Thoracic aorta (tissue), 2 donors: ENCODE measurements around the gene FANCC. TPM values are rescaled to one million over a fixed set of nuclear protein-coding genes. Genes with fewer than 3 reads are reported as not detected.

ENCODE experiments used
- ATAC-seq: fragments of 150-250 bp; one replicate; pipeline ENCODE4 v1.8.0; 2017; ENCODE audit warnings: low read depth; ENCODE audit not compliant: insufficient number of reproducible peaks, low FRiP score
- DNase-seq: peaks from one replicate; pipeline ENCODE4 v3.0.0-alpha.2; 2020; ENCODE audit warnings: low spot score
- H3K27ac ChIP-seq, 2 donors: fragments of 200-600 bp; sonication (generic); 1 replicate in 1 of 2; 2 replicates in 1 of 2; pipeline ENCODE4 v1.5.1; 2016; ENCODE audit warnings: mild to moderate bottlenecking in 2 of 2, moderate library complexity in 2 of 2
- H3K27me3 ChIP-seq: fragments of 200-600 bp; sonication (generic); replicated peaks from 2 replicates; pipeline ENCODE4 v1.6.0; 2016; ENCODE audit warnings: mild to moderate bottlenecking; ENCODE audit not compliant: insufficient read depth
- H3K36me3 ChIP-seq: fragments of 200-600 bp; sonication (generic); one replicate; pipeline ENCODE4 v1.5.1; 2016
- H3K4me1 ChIP-seq, 2 donors: fragments of 200-600 bp; sonication (generic); 1 replicate in 1 of 2; 2 replicates in 1 of 2; pipeline versions ENCODE4 v1.5.1 to v1.6.0; 2016; ENCODE audit warnings: low read depth in 2 of 2, mild to moderate bottlenecking in 1 of 2; ENCODE audit not compliant: control insufficient read depth in 1 of 2
- H3K4me3 ChIP-seq: fragments of 200-600 bp; sonication (generic); 2 replicates; pipeline ENCODE4 v1.5.1; 2016; ENCODE audit warnings: mild to moderate bottlenecking
- H3K9me3 ChIP-seq: fragments of 200-600 bp; sonication (generic); 2 replicates; pipeline ENCODE4 v1.5.1; 2016
- total RNA-seq, 2 donors: library from RNA; depleted of rRNA; stranded (reverse); fragments of >200 nt; gene quantifications; one replicate each; pipeline versions ENCODE4 v1.1.0 to v1.2.3, GENCODE V29; 2016
- TF ChIP-seq, protein P1 (sequence below): fragments of 200-600 bp; sonication (generic); IDR thresholded peaks from one replicate; pipeline ENCODE4 v1.5.1; 2019; ENCODE audit warnings: antibody characterized with exemption

The FANCC gene
- total RNA-seq, 2 donors from 2014 or later = 5.7 to 9.6 TPM

DNA sequence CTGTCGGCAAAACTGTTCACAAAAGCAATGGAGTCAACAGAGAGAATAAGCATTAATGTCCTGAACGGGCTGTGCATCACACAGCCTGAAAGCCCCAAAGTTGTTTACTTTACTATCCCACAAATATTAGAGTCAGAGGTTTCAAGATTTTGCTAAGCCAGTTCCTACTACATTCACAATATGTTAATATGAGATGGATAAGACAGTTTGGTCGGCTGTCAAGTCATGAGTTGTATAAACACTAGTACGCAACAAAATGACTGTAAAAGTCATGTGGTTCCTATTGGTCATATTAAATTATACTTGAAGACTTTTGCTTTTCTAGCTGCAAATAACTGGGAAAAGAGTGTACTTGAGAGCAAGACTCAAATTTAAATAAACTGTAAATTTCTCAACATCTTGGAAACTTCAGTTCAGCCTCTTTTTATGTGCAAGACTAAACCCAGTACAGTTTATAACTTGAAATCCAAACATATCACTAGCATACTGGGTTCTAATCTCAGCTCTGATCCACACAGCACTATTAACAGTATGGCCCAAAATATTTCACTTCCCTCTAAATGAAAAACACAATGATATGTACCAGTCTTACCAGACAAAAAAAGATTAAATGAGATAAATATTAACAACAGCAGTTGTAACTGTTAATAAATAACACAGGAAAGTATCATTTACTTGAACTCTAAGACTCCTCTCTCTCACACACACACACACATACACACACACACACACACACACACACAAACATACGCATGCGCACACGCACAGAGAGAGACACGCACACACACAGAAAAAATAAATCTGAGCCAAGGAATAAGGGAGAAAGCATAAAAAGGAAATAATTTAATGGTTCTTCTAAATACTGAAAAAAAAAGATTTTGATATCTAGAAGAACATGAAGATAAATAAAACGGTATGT lies 33.1 kb downstream of the FANCC start:
- no peak overlapping the region for H3K4me3 ChIP-seq
- no peaks in the 10 kb centered on the region for H3K27me3 ChIP-seq
- H3K9me3 ChIP-seq = peaks cover 8% of the 10 kb centered on the region
- DNase-seq (no peak), ATAC-seq (no peak)
- H3K36me3 ChIP-seq = no peaks in the 10 kb centered on the region
- H3K4me1 ChIP-seq = no peaks in the 10 kb centered on the region
- TF ChIP-seq, protein P1, sequence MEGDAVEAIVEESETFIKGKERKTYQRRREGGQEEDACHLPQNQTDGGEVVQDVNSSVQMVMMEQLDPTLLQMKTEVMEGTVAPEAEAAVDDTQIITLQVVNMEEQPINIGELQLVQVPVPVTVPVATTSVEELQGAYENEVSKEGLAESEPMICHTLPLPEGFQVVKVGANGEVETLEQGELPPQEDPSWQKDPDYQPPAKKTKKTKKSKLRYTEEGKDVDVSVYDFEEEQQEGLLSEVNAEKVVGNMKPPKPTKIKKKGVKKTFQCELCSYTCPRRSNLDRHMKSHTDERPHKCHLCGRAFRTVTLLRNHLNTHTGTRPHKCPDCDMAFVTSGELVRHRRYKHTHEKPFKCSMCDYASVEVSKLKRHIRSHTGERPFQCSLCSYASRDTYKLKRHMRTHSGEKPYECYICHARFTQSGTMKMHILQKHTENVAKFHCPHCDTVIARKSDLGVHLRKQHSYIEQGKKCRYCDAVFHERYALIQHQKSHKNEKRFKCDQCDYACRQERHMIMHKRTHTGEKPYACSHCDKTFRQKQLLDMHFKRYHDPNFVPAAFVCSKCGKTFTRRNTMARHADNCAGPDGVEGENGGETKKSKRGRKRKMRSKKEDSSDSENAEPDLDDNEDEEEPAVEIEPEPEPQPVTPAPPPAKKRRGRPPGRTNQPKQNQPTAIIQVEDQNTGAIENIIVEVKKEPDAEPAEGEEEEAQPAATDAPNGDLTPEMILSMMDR = no peak
- H3K27ac ChIP-seq = no peak overlapping the region

- Histone ChIP-seq H3K27me3 (no peaks in the 10 kb centered on the region), H3K4me1 (no peaks in the 10 kb centered on the region), H3K4me3 (no peak overlapping the region), H3K9me3 (peaks cover 8% of the 10 kb centered on the region), H3K27ac (no peak overlapping the region), H3K36me3 (no peaks in the 10 kb centered on the region)
- ATAC-seq (no peak), DNase-seq (no peak)
- TF ChIP-seq, protein P1 = no peak
Measured at GRCh38 chr9:95283673-95284072, 33.8 kb downstream of the FANCC start.

DNA sequence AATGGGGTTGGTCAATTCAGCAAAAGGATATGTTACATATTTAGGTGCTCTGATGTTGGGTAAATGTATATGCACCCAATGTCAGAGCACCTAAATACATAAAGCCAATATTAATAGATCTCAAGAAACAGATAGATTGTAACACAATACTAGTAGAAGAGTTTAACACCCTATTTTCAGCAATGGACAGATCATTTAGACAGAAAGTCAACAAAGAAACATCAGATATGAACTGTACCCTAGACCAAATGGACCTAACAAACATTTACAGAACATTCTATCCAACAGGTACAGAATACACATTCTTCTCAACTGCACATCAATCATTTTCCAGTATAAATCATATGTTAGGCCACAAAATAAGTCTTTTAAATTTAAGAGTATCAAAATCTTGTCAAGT lies 35.2 kb downstream of the FANCC start:
- TF ChIP-seq, protein P1 = no peak
- no peak overlapping the region for H3K27ac ChIP-seq
- H3K9me3 ChIP-seq = peaks cover 8% of the 10 kb centered on the region
- DNase-seq = no peak
- no peaks in the 10 kb centered on the region for H3K4me1 ChIP-seq
- no peaks in the 10 kb centered on the region for H3K36me3 ChIP-seq
- no peak overlapping the region for H3K4me3 ChIP-seq
- ATAC-seq = no peak
- H3K27me3 ChIP-seq = no peaks in the 10 kb centered on the region

DNA sequence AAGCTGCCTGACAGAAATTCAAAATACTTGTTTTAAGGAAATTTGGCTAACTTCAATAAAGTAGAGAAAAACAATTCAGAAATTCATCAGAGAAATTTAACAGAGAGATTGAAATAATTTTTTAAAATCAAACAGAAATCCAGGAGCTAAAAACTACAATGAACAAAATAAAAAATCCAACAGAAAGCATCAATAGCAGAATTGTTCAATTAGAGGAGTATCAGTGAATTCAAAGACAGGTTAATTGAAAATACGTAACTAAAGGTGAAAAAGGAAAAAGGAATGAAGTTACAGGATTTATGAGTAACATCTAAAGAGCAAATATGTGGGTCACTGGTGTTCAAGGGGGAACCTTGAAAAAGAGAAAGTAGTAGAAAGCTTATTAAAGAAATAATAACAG lies 36.8 kb downstream of the FANCC start:
- peaks cover 8% of the 10 kb centered on the region for H3K9me3 ChIP-seq
- no peak overlapping the region for H3K27ac ChIP-seq
- no peak overlapping the region for H3K4me3 ChIP-seq
- no peaks in the 10 kb centered on the region for H3K27me3 ChIP-seq
- no peaks in the 10 kb centered on the region for H3K4me1 ChIP-seq
- no peak for ATAC-seq
- no peaks in the 10 kb centered on the region for H3K36me3 ChIP-seq
- DNase-seq = no peak
- TF ChIP-seq, protein P1 = no peak

DNA sequence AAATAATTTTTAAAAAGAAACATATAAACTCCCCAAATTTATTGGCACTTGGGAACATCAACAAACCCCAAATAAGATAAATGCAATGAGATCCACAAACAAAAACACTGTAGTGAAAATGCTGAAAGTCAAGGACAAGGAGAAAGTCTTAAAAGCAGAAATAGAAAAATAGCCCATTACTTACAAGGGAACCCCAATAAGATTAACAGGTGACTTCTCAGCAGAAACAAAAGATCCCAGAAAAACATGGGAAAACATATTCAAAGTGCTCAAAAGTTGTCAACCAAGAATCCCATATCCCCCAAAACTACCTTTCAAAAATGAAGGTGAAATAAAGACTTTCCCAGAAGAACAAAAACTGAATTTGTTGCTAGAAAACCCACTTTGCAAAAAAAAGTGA lies 40.0 kb downstream of the FANCC start:
- Histone ChIP-seq H3K36me3 (no peaks in the 10 kb centered on the region), H3K27me3 (no peaks in the 10 kb centered on the region), H3K9me3 (peaks cover 8% of the 10 kb centered on the region), H3K4me3 (no peak overlapping the region), H3K4me1 (no peaks in the 10 kb centered on the region), H3K27ac (no peak overlapping the region)
- TF ChIP-seq, protein P1 = no peak
- ATAC-seq (no peak), DNase-seq (no peak)
